LNCAP (cell line): ENCODE results near the gene EFHD2.

Experiments used
- CTCF ChIP-seq: fragments of 450-650 bp; IDR thresholded peaks from 2 replicates; pipeline ENCODE4 v1.5.1; 2017; ENCODE audit warnings: mild to moderate bottlenecking

The EFHD2 gene

GRCh38 chr1:15403962-15404580 is 5.6 kb upstream of the EFHD2 start:
- TF ChIP-seq CTCF, result no peak

- TF ChIP-seq CTCF, result no peak
These were observed 4.4 kb upstream of the EFHD2 start for GRCh38 chr1:15405106-15405850.

- TF ChIP-seq CTCF, result no peak
These were observed 2.8 kb upstream of the EFHD2 start for GRCh38 chr1:15406614-15407559.

- no peak for TF ChIP-seq CTCF
These were observed 2.1 kb upstream of the EFHD2 start for GRCh38 chr1:15407580-15407979.

- no peak for TF ChIP-seq CTCF
These were observed 749 bp upstream of the EFHD2 start for GRCh38 chr1:15408890-15409387.

GRCh38 chr1:15410223-15410883 is 665 bp downstream of the EFHD2 start:
- TF ChIP-seq CTCF, result no peak

GRCh38 chr1:15410884-15411245 is 1.2 kb downstream of the EFHD2 start:
- TF ChIP-seq CTCF, result no peak
